Superior temporal gyrus (tissue), 1 donor: ENCODE results near the gene SERPINA1.

ENCODE experiments used
- DNase-seq: peaks from one replicate; pipeline ENCODE4 v3.0.0-alpha.2; 2016; ENCODE audit errors: extremely low spot score

Gene SERPINA1

DNA sequence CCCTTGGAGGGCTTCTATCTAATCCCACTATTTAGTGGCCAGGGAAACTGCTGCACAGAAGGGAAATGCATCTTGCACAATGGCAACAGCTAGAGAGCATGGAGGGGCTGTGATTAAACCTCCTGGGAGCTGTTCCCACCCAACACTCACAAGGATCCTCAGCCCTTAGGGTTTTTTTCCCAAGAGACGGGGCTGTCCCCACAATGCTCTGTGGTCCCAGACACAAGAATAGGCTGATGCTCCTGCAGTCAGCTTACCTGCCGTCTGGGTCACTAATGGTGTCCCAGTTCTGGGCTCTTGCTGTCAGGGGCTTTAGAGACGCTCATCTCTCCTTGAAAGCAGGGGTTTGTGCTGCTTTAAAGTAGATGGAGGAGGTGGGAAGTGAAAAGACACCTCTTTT, 4.6 kb downstream of the SERPINA1 start:
- no peak for DNase-seq

DNA sequence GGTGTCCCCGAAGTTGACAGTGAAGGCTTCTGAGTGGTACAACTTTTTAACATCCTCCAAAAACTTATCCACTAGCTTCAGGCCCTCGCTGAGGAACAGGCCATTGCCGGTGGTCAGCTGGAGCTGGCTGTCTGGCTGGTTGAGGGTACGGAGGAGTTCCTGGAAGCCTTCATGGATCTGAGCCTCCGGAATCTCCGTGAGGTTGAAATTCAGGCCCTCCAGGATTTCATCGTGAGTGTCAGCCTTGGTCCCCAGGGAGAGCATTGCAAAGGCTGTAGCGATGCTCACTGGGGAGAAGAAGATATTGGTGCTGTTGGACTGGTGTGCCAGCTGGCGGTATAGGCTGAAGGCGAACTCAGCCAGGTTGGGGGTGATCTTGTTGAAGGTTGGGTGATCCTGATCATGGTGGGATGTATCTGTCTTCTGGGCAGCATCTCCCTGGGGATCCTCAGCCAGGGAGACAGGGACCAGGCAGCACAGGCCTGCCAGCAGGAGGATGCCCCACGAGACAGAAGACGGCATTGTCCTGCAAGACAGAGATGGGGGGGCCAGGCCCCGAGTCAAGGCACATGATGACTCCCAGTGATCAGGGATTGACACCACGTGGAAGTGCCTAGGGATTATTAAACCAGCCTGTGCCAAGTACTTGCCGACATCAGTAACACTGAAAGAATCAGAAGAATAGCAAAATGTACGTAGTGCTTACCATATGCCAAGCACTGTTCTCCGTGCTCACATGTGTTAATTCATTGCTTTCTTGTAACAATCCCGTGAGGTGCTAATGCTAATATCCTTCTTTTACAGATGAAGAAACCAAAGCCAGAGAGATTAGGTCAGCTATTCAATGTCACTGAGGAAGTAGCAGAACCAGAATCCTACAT, 5.4 kb downstream of the SERPINA1 start:
- no peak for DNase-seq

DNA sequence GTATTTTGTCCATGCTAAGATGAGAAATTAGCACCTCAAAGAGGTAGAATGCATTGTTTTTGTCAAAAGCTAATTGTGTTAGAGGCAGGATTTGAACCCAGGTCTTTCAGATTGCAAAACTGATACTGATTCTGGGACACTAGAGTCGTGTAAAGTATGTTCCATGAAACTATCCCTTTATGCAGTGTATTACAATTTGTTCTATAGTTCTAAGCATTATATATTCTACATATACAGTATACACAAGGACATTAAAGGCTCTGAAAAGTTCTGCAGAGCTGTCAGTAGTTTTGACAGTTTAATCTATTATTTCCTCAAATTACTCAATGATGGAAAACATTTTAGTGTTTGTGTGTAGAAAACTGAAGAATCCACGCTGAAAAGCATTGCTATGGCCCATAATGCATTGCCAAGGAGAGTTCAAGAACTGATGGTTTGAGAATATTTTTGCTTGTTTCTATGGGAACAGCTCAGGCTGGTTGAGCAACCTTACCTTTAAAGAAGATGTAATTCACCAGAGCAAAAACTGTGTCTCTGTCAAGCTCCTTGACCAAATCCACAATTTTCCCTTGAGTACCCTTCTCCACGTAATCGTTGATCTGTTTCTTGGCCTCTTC, 6.2 kb downstream of the SERPINA1 start:
- DNase-seq: no peak

DNA sequence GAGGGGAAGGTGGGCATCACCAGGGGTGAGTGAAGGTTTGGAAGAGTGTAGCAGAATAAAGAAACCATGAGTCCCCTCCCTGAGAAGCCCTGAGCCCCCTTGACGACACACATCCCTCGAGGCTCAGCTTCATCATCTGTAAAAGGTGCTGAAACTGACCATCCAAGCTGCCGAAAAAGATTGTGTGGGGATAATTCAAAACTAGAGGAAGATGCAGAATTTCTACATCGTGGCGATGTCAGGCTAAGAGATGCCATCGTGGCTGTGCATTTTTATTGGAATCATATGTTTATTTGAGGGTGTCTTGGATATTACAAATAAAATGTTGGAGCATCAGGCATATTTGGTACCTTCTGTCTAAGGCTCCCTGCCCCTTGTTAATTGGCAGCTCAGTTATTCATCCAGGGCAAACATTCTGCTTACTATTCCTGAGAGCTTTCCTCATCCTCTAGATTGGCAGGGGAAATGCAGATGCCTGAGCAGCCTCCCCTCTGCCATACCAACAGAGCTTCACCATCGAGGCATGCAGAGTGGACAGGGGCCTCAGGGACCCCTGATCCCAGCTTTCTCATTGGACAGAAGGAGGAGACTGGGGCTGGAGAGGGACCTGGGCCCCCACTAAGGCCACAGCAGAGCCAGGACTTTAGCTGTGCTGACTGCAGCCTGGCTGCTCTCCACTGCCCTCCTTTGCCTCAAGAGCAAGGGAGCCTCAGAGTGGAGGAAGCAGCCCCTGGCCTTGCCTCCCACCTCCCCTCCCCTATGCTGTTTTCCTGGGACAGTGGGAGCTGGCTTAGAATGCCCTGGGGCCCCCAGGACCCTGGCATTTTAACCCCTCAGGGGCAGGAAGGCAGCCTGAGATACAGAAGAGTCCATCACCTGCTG, 7.0 kb downstream of the SERPINA1 start:
- no peak for DNase-seq

DNA sequence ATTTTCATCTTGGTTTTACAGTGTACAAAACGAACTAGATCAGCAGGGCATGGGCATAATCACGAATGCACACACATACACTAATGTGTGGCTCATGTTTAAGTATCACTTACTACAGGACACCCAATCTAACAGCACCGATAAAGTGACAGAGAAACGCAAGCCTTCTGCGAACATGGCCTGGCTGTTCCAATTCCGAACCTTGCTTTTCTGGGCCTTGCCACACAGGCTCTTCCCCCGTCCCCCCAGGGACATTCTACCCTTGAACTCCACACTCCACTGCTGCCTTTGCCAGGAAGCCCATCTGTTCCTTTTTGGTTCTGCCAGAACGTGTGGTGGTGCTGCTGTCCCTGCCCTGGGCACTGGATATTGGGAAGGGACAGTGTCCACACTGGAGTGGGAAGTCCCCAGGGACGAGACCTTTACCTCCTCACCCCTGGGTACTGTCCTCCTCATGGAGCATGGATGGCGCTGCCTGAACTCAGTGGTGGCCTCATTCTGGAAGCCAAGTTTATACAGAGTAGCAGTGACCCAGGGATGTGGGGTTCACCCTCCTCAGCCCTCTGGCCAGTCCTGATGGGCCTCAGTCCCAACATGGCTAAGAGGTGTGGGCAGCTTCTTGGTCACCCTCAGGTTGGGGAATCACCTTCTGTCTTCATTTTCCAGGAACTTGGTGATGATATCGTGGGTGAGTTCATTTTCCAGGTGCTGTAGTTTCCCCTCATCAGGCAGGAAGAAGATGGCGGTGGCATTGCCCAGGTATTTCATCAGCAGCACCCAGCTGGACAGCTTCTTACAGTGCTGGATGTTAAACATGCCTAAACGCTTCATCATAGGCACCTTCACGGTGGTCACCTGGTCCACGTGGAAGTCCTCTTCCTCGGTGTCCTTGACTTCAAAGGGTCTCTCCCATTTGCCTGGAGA, 7.9 kb downstream of the SERPINA1 start:
- DNase-seq: no peak

DNA sequence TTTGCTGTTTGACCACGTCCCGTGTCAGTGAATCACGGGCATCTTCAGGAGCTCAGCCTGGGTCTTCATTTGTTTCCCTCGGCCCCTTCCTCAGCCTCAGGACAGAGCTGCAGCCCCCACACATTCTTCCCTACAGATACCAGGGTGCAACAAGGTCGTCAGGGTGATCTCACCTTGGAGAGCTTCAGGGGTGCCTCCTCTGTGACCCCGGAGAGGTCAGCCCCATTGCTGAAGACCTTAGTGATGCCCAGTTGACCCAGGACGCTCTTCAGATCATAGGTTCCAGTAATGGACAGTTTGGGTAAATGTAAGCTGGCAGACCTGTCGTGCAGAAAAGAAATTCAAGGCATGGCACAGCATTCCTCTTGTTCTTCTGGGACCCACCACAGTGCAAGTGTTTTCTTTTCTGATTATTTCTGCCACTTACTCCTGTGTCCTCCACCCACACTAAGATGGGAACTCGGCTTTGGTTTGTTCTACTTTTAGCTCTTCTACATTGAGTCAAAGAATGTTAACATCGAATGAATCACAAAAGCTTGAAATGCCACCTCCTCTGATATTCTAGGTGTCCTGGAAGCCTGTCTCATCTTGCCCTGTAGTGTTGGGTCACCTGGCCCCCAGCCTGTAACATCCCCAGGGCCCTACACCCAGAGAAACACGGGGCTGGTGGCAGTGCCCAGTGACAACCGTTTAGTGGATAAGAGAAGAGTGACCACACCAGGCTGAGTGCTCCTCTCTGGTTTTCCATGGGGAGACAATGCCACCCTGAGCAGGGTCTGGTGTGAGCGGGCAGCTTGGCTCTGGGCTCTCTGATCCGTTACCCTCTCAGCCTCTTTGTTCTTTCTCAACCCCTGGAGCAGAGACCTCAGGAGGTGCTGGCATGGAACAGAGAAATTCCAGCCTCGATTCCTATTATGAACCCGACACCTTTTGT, 8.8 kb downstream of the SERPINA1 start:
- no peak for DNase-seq

DNA sequence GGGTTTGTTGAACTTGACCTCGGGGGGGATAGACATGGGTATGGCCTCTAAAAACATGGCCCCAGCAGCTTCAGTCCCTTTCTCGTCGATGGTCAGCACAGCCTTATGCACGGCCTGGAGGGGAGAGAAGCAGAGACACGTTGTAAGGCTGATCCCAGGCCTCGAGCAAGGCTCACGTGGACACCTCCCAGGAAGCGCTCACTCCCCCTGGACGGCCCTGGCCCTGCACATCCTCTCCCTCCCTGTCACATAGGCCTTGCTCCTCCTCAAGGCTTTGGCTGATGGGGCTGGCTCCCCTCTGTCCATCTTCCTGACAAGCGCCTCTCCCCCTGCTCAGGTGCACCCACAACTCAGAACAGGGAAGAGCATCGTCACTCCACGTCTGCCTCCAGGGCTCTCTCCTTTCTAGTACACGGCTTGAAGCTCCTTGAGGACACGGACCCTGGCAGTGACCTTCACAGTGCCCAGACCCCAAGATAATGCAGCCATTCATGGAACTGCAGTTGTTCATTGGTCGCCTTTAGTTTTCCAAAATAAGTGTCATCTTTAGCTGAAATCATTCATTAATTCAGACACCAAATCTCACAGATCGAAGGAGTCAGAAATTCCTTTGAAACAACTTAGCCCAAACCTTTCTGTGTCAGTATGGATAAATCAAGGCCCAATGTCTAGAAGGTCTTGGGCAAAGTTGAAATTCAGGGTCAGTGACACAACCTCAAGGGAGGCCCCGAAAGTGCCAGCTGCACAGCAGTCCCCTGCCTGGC, 9.7 kb downstream of the SERPINA1 start:
- DNase-seq: no peak

DNA sequence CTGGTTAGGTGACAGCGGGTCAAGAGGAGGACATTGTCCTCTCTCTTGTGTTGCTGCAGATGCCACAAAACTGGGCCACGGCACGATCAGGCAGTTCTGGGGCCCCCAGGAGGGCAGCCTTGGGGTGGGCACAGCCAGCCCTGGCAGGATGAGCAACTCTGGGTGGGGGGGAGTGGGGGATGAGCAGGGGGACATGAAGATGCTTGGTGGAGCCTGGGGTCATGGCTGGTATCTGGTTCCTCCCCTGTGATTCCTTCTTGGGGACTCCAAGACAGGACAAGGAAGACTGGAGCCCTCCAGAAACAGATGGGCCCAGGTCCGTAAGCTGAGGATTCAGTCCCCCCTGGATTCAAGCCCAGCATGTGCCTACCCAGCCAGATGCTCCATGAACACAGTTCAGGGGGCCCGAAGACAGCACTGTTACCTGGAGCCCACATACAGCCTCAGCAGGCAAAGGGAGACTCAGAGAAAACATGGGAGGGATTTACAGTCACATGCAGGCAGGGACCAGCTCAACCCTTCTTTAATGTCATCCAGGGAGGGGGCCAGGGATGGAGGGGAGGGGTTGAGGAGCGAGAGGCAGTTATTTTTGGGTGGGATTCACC, 10.4 kb downstream of the SERPINA1 start:
- no peak for DNase-seq

DNA sequence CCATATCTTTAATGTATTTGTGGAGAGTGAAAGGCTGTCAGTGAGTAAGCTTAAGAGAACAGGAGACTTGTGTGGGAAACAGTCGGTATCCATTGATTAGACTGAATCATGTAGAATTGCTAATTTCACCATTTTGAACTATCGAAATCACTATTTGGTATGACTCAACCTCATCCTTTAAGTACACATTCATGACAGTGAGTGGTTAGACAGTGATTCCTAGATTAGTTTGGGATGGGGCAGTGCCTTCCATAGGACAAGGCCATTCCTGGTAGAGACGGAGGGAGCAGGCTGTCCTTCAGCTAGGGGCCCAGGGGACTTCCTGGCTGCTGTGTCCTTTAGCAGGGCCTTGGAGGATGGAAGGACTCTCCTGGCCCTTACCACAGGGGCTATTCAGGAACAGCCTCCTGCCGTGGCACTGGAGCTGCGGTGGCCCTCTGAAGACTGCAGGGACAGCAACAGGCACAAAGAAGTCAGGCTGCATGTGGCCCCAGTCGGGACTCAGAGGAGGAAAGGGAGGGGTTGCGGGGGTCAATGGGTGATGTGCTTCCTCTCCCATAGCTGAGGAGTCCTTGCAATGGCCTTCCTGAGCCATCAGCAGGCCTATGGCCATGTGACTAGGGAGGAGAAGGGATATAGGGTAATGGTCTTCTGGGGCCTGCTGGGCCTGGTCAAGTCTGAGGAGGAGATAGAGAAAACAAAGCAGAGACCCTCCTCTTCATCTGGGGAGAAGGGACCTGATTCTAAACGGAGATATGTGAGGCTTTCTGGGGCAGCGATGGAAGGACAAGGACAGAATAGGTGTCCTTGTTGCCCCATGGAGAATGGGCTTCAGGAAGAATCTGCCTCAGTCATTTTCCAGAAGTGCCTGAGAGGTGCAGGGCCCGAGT, 11.2 kb downstream of the SERPINA1 start:
- no peak for DNase-seq

DNA sequence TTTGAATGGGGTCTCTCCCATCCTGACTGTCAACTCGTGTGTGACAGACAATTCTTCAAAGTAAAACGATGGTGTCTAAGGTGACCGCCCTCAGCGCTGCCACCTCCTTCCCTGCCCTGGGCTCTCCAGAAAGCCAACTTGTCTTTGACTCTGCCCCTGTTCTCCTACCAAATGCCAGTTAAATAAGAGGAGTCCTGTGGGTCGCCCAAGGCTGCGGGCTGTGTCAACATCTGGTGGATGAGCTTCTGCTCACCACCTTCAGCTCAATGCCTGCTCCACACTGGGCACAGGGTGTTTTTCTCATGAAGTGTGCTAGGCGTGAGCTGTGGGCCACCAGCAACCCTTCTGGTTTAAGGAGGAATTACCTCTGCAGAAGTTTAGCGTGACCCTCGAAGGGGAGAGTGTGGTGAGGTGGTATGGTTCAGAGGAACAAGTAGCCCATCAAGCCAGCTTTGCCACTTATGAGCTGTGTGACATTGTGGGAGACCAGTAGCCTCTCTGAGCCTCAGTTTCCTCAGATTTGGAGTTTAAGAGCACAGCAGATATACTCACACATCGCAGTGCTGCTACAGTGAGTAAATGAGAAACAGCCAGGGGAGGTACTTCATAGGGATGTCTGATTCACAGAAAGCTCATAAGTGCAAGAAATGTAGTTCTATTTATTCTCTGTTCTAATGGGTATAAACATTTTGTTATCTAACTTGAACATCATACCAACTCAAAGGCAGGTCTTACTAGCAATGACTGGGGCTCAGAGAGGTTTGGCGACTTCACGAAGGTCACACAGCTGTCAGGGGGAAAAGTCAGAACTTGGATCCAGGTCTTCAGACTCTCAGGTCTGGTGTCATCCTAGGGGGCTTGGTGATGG, 12.1 kb downstream of the SERPINA1 start:
- no peak for DNase-seq

DNA sequence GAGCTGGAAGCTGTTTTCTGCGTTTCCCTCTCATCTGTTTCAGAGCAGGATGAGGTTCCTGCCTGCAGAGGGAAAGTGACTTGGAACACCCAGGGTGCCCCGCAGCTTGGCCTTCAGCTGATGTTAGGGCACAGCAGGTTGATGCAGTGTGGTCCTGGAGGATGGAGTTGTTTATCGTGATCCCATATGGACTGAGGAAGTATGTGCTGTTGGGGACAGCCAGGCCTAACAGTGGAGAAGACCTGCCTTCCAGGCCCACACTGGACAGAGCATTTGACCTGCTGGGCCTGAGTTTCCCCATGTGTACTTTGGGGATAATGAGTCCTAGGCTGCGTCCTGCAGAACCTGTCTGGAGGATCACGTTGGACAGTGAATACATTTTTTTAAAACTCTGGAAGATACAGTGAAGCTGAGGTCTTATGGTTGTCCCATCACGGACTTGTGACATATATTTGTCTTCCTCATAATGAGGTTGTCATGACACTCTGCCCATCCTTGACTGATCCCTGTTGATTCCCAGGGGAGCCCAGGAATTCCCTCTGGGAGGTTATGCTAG, 12.8 kb downstream of the SERPINA1 start:
- no peak for DNase-seq

DNA sequence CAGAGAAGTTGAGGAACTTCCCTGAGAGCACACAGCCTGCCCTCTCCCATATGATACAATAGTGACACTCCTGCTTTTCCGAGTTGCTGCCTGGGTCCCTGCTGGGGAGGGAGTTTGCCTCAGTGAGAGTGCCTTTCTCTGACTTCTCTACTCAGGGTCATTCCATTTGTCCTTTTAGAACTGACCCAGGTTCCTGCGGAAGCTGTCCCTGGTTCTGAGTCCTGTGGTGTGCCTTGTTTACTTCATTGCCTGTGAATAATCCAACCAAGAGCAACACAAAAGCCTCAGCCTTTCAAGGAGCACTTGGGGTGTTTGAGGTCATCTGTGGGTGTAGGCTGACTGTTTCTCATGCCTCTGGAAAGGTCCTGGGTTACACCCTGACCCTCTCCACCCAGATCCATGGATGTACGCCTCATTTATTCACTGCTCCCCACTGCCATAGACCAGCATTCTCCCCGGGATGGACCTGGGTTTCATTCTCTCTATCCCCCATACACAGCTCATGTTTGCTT, 13.6 kb downstream of the SERPINA1 start:
- DNase-seq: no peak

DNA sequence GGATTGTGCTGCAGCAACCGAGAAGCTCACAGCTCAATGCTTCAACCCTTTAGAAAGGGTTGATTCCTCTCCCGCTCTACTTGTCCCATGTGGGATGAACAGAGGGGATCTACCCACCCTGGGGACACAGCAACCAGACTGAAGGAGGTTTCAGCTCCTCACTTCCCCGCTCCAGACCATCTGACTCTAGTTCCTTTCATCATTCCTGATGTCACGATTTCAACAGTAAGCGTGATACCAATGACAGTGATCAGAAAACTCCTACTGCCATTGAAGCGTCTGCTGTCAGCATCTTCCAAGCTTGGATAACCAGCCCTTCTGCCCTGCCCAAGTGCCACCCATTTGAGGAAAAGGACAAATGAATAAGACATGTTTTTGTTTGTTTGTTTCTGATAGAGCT, 14.3 kb downstream of the SERPINA1 start:
- DNase-seq: no peak

DNA sequence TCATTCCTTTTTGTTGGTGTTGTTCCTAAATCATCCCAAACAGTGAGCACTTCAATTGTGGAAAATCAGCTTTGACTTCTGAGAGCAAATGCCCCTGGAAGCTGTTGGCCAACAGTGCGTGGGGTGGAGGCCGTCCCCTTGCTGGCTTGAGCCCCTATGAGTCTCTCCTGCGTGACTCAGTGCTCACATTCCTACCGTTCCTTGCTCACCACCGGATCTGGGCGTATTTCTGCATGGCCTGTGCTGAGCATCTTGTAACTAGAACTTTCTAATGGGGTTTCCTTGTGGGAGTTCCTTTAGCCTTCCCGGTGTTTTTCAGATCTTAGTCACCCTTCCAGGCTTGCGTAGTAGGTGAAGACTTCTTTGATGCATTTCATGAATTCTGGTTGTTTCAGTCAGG, 14.7 kb downstream of the SERPINA1 start:
- DNase-seq: no peak

DNA sequence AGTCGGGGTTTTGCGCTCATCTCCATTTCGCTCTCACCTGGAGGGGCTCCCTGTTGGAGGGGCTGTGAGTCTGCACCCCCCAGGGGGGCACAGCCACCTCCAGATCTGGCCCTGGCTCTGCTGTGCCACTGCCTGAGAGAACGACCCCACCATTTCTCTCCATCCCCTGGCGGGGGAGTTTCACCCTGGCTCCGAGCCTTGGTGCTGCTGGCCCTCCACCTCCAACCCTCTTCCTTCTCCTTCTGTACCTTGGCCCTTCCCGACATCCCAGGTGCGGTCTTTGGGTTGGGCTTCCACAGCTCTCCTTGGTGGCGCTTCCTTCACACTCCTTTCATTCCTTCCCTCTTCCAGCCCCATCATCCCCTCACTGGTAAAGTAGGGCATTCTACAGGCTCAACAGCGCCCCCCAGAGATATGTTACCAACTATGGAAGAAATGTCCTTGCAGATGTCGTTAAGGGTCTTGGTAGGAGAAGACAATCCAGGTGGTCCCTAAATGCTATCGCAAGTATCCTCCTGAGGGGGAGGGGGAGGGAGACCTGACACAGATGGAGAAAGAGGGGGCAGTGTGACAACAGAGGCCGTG, 16.3 kb downstream of the SERPINA1 start:
- no peak for DNase-seq

DNA sequence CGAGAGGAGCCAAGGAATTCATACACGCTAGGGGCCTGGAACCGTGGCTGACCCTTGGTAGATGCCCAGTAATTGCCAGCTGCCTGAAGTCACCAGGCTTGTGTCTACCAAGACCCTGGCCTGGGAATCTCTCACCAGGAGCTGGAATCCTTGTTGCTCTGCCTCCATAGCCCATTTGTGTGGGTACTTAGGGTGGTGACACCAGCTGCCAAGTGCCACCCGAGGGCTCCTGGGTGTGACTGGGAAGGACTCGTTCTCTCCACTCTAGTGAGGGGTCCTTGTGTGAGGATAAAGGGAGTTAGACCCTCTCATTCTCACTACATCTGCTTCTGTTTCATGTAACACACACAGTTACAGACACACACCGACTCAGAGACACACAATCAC, 17.9 kb downstream of the SERPINA1 start:
- no peak for DNase-seq
